GM10248 (cell line): ENCODE data around the gene MAPK4.

ENCODE experiments used
- CTCF ChIA-PET: fragments of 300-600 bp; sonication (Branson Sonifier 250); formaldehyde crosslinking; extraction: SDS; loops from one replicate; lab custom pipeline; 2021; ENCODE audit warnings: antibody characterized with exemption; lab: Yijun Ruan, JAX
- POLR2A ChIA-PET: fragments of 350-650 bp; sonication (Branson Sonifier 250); formaldehyde crosslinking; extraction: SDS; loops from one replicate; lab custom pipeline; 2020; ENCODE audit warnings: antibody characterized with exemption; lab: Yijun Ruan, JAX
- DNase-seq: peaks from one replicate; pipeline ENCODE4 v3.0.0; 2012; ENCODE audit errors: extremely low spot score
- CTCF ChIP-seq: IDR thresholded peaks from 2 replicates; pipeline ENCODE4 v1.5.1; 2012; ENCODE audit warnings: mild to moderate bottlenecking, low read depth; ENCODE audit errors: extremely low read depth, missing control alignments, control extremely low read depth

MAPK4 gene

GRCh38 chr18:50662775-50663383 is 103.0 kb downstream of the MAPK4 start:
- CTCF ChIA-PET = interaction anchor here (1.6 to 1.8 kb wide), 2 partner anchors 26 to 122 kb away, joined by 4 to 5 read pairs; no protein-coding TSS in a partner anchor
- POLR2A ChIA-PET = no interaction called here
- DNase-seq = no peak
- TF ChIP-seq CTCF = no peak

GRCh38 chr18:50663626-50664441 is 103.9 kb downstream of the MAPK4 start:
- ChIA-PET POLR2A (no interaction called here), CTCF (interaction anchor here (1.1 to 1.8 kb wide), 3 partner anchors 9 to 99 kb away, joined by 3 to 5 read pairs (median 4); no protein-coding TSS in a partner anchor)
- DNase-seq = no peak
- no peak for TF ChIP-seq CTCF

- no peak for DNase-seq
- TF ChIP-seq CTCF = no peak
- ChIA-PET CTCF (interaction anchor here (1.3 kb wide), 1 partner anchor 98 kb away, joined by 3 read pairs; no protein-coding TSS in a partner anchor), POLR2A (no interaction called here)
These were observed 105.1 kb downstream of the MAPK4 start for GRCh38 chr18:50665015-50665414.

- POLR2A ChIA-PET = no interaction called here
- no peak for TF ChIP-seq CTCF
- DNase-seq = no peak
- CTCF ChIA-PET = interaction anchor here (1.3 kb wide), 1 partner anchor 97 kb away, joined by 3 read pairs; no protein-coding TSS in a partner anchor
These were observed 105.6 kb downstream of the MAPK4 start for GRCh38 chr18:50665519-50665918.

- POLR2A ChIA-PET = no interaction called here
- CTCF ChIA-PET = interaction anchor here (1.0 kb wide), 1 partner anchor 9 kb away, joined by 3 read pairs; no protein-coding TSS in a partner anchor
- no peak for TF ChIP-seq CTCF
- DNase-seq = no peak
These were observed 106.6 kb downstream of the MAPK4 start for GRCh38 chr18:50666536-50666935.

- no peak for TF ChIP-seq CTCF
- ChIA-PET POLR2A (no interaction called here), CTCF (interaction anchor here (1.0 kb wide), 1 partner anchor 10 kb away, joined by 3 read pairs; no protein-coding TSS in a partner anchor)
- DNase-seq = no peak
These were observed 111.5 kb downstream of the MAPK4 start for GRCh38 chr18:50671376-50671775.
